ENCODE results near the gene QRFP.

Gene QRFP

DNA sequence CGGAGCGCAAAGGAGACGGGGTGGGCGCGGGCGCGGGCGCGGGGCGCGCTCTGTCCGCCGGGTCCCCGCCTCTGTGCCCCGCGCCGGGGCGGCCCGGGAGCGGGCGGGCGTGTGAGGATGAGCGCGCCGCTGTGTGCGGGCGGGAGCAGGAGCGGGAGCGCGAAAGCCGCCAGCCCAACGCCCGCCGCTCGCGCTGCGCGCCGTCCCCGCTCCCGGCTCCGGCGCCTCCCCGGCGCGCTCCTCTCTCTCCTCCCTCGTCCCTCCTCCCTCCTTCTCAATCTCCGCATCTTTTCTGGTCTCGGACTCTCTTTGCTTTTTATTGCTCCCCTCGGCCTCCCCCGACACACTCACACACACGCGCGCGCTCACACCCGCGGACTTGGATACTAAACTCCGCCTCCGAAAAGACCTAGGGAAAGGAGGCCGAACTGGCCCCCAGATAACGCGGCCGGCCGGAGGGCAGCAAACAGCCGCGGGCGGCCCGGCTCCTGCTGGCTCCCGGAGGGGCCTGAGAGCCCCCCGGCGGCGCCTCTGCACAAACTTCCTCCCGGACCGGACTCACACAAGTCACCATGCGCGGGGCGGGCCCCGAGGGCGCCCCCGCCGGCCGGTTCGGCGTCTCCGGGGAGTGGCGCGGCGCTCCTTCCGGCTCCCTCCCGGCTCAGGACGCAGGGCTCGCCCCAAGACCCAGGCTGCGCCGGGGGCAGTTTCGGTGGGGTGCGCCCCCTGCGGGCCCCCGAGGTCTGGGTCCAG, 42.2 kb upstream of the QRFP start, which contains the start of gene FIBCD1:
FIBCD1 (minus strand) TSS at position 596 of the 753 bp plus-strand sequence. CDS start 640 bp downstream, outside the sequence.
- Histone ChIP-seq H3K9ac (ENCODE audit: low read length in 2 of 2) (no peak within 1 kb of the TSS), H3K27ac (ENCODE audit: low read length) (no peak within 1 kb of the TSS)

DNA sequence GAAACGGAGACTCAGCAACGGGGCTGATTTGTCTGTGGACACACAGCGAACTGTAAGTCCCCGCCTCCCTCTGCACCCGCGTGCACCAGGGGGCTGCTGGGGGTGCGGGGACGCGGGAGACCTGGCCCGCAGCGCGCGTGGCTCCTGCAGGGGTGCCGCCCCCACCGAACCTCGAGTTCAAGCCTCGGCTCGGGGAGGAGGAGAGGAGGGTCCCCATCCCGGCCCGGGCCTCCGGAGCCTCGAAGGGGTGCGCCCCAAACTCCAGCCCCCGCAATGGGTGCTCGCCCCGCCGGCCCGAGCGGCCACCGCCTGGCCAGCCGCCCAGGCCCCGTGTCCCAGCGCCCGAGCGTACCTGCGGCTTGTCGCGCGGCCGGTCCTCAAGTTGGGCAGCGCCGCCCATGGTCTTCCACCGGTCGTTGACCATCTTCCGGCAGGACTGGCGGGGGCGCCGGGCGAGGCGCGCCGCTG, 41.6 kb upstream of the QRFP start:
- no peak overlapping the region for H3K9ac ChIP-seq (ENCODE audit: low read length in 2 of 2)
- H3K36me3 ChIP-seq (ENCODE audit: control insufficient read depth in 2 of 2, insufficient read depth in 2 of 2, low read length in 2 of 2) = no peaks in the 10 kb centered on the region
- H3K27ac ChIP-seq (ENCODE audit: low read length) = no peak overlapping the region
- peaks cover 55 to 76% of the 10 kb centered on the region in 2 donors for H3K27me3 ChIP-seq (ENCODE audit: control insufficient read depth in 1 of 2, insufficient read depth in 2 of 2, low read length in 2 of 2)
- H3K9me3 ChIP-seq (ENCODE audit: control insufficient read depth in 2 of 2, low read length in 2 of 2) = no peaks in the 10 kb centered on the region
- peak overlapping the region in 1 of 2 donors; percentile 62 for H3K4me3 ChIP-seq (ENCODE audit: low read length in 2 of 2)
- peaks cover 29% of the 10 kb centered on the region for H3K4me1 ChIP-seq (ENCODE audit: control insufficient read depth, insufficient read depth, low read length)

More for the DNA sequence above, 42.2 kb upstream of the QRFP start, which contains the start of gene FIBCD1:
- no peaks in the 10 kb centered on the region for H3K36me3 ChIP-seq (ENCODE audit: control insufficient read depth in 2 of 2, insufficient read depth in 2 of 2, low read length in 2 of 2)
- peaks cover 27% of the 10 kb centered on the region for H3K4me1 ChIP-seq (ENCODE audit: control insufficient read depth, insufficient read depth, low read length)
- H3K9me3 ChIP-seq (ENCODE audit: control insufficient read depth in 2 of 2, low read length in 2 of 2) = no peaks in the 10 kb centered on the region
- peaks cover 53 to 74% of the 10 kb centered on the region in 2 donors for H3K27me3 ChIP-seq (ENCODE audit: control insufficient read depth in 1 of 2, insufficient read depth in 2 of 2, low read length in 2 of 2)
- H3K4me3 ChIP-seq (ENCODE audit: low read length in 2 of 2) = peak within 1 kb of the TSS; percentile 40 to 62

DNA sequence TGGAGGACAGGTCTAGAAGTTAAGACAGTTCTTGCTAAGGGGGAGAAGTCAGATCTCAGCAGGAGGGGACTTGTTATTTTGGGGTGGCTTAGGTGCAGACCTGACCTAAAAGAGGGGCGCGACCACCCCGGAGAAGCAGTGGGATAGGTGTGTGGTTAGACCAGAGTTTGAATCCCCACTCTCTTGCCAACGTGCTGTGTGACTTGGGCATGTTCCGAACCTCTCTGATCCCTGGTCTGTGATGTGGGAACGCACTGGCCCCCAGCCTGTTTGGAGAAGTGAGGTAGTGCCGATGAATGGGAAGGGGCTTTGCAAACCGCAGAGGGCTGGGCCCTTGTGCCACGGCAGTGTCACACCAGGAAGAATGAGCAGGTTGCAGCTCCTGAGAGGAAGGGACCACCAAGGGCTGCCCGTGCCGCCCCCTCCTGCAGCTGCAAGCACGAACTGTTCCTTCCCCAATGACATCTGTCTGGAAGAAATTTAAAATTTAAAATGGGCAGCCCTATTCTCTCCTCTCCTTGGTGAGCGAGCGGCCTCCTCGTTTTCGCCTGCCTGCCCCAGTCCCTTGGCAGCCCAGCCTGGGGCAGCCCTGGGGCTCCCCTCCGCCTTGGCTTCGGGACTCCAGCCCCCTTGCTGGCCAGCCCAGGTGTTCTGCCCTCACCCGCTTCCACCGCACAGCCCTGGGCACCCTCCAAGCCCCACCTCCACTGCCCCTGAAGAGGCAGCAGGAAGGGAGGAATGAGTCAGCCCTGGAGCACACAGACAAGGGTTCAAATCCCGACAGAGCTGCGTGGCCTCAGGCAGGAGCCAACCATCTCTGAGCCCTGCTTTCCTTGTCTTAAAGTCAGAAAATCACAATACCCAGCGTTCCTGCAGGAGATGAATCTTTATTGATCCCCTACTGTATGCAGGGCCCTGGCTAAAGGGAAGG, 40.8 kb upstream of the QRFP start:
- Histone ChIP-seq H3K27ac (ENCODE audit: low read length) (no peak overlapping the region), H3K27me3 (ENCODE audit: control insufficient read depth in 1 of 2, insufficient read depth in 2 of 2, low read length in 2 of 2) (peaks cover 58 to 80% of the 10 kb centered on the region in 2 donors), H3K4me1 (ENCODE audit: control insufficient read depth, insufficient read depth, low read length) (peaks cover 37% of the 10 kb centered on the region), H3K9me3 (ENCODE audit: control insufficient read depth in 2 of 2, low read length in 2 of 2) (no peaks in the 10 kb centered on the region), H3K36me3 (ENCODE audit: control insufficient read depth in 2 of 2, insufficient read depth in 2 of 2, low read length in 2 of 2) (no peaks in the 10 kb centered on the region), H3K4me3 (ENCODE audit: low read length in 2 of 2) (no peak overlapping the region), H3K9ac (ENCODE audit: low read length in 2 of 2) (no peak overlapping the region)

DNA sequence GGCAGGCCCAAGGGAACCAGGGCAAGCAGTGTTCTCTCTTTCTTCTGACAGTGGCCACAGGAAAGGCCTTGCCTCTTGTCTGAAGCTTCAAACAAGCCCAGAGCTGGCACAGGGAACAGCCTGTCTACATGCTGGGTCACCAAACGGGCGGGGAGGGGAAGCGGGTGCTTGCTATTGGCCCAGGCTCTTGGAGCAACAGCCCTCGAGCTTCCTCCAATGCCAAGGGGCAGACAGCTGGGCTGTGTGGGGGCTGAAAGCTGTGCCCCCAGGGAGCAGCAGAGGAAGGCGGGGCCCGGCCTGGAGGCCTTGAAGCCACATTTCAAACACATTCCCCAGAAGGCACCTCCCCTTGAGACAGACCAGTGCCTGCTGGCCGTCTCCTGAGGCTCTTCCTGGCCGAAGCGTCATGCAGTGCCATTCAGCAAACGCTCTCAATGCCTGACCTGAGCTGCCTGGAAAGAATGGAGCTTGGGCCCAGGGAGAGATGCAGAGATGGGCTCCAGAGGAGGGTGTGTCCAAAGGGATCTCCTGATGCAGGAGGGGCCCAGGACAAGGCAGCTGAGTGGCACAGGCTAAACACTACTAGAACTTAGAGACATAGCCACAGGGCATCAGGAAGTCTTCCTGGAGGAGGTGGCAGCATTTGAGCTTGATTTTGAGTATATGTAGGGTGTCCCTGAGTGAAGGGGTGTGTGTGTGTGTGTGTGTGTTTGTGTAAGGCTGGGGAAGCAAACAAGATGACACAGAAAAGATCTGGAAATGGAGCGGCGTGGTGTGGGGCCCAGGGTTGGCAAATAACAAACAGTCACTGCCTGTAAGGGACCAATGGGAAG, 39.9 kb upstream of the QRFP start:
- Histone ChIP-seq H3K27ac (ENCODE audit: low read length) (no peak overlapping the region), H3K9ac (ENCODE audit: low read length in 2 of 2) (no peak overlapping the region), H3K9me3 (ENCODE audit: control insufficient read depth in 2 of 2, low read length in 2 of 2) (no peaks in the 10 kb centered on the region), H3K4me3 (ENCODE audit: low read length in 2 of 2) (no peak overlapping the region), H3K36me3 (ENCODE audit: control insufficient read depth in 2 of 2, insufficient read depth in 2 of 2, low read length in 2 of 2) (no peaks in the 10 kb centered on the region), H3K27me3 (ENCODE audit: control insufficient read depth in 1 of 2, insufficient read depth in 2 of 2, low read length in 2 of 2) (peaks cover 57 to 71% of the 10 kb centered on the region in 2 donors), H3K4me1 (ENCODE audit: control insufficient read depth, insufficient read depth, low read length) (peaks cover 37% of the 10 kb centered on the region)

DNA sequence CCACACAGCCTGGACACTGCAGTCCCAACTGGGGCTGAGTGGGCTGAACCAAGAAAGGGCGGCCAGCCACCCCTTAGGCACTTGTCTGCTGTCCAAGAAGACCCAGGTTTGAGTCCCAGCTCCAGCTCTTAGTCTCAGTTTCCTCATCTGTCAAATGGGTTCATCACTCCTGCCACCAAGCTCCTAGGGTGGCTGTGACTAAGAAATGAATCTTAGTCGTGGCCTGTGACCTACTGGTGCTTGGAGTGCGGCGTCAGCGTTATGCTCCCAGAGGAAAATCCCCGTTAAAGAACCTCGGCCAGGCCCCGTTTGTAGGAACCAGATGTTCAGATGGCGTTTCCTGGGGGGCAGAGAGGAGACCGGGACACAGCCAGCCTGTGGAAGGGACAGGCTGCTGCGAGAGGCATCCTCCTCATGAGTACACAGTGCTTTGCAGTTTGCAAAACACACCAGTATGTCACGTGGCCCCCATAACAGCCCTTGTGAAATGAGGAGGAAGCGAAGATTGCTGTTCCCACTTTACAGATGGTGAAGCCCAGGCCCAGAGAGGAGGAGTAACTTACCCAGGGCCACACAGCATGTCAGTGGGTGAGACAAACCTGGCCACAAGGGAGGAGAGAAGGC, 39.1 kb upstream of the QRFP start:
- Histone ChIP-seq H3K36me3 (ENCODE audit: control insufficient read depth in 2 of 2, insufficient read depth in 2 of 2, low read length in 2 of 2) (no peaks in the 10 kb centered on the region), H3K9ac (ENCODE audit: low read length in 2 of 2) (no peak overlapping the region), H3K9me3 (ENCODE audit: control insufficient read depth in 2 of 2, low read length in 2 of 2) (no peaks in the 10 kb centered on the region), H3K4me3 (ENCODE audit: low read length in 2 of 2) (no peak overlapping the region), H3K4me1 (ENCODE audit: control insufficient read depth, insufficient read depth, low read length) (peaks cover 36% of the 10 kb centered on the region), H3K27ac (ENCODE audit: low read length) (no peak overlapping the region), H3K27me3 (ENCODE audit: control insufficient read depth in 1 of 2, insufficient read depth in 2 of 2, low read length in 2 of 2) (peaks cover 52 to 64% of the 10 kb centered on the region in 2 donors)

DNA sequence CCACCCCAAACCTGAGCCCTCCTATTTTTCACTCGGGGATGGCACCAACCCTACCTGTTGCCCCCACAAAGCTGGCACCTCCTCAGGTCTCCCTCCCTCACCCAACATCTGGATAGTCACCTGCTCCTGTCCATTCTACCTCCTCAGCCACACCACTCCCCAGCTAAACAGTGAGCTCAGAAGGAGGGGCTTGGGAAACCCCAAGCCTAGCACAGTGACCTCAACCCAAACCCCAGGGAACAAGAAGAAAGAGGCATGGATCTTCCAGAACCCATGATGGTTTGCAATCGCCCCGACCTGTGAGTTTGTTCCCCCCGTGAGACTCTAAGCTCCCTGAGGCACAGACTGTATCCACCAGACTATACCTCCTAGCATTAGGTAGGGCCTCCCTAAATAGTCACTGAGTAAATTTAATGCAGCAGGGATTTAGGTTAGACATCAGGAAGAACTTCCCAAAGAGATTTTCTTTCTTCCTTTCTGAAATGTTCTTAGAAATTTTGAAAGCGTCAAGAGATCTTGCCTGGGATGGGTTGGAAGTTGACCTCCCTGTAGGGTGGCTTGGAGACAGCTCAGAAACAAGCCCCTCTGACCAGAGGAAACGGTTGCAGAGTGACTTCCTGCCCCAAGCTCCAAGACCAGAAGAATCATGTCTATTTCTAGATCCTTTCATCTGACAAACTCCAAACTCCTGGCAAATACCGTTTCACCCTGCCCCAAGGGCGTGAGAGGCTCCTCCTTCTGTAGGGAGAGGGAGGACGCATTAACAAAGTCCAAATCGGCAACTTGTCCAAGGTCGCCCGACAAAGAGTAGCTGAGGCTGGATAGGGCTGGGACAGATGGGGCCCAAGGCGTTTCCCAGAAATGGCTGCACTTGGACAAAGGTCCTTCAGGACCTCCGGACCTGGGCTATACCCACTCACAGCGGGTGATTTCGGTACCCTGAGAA, 38.4 kb upstream of the QRFP start:
- H3K9me3 ChIP-seq (ENCODE audit: control insufficient read depth in 2 of 2, low read length in 2 of 2) = no peaks in the 10 kb centered on the region
- H3K4me3 ChIP-seq (ENCODE audit: low read length in 2 of 2) = no peak overlapping the region
- no peak overlapping the region for H3K9ac ChIP-seq (ENCODE audit: low read length in 2 of 2)
- no peak overlapping the region for H3K27ac ChIP-seq (ENCODE audit: low read length)
- no peaks in the 10 kb centered on the region for H3K36me3 ChIP-seq (ENCODE audit: control insufficient read depth in 2 of 2, insufficient read depth in 2 of 2, low read length in 2 of 2)
- H3K27me3 ChIP-seq (ENCODE audit: control insufficient read depth in 1 of 2, insufficient read depth in 2 of 2, low read length in 2 of 2) = peaks cover 44 to 56% of the 10 kb centered on the region in 2 donors
- H3K4me1 ChIP-seq (ENCODE audit: control insufficient read depth, insufficient read depth, low read length) = peaks cover 29% of the 10 kb centered on the region

DNA sequence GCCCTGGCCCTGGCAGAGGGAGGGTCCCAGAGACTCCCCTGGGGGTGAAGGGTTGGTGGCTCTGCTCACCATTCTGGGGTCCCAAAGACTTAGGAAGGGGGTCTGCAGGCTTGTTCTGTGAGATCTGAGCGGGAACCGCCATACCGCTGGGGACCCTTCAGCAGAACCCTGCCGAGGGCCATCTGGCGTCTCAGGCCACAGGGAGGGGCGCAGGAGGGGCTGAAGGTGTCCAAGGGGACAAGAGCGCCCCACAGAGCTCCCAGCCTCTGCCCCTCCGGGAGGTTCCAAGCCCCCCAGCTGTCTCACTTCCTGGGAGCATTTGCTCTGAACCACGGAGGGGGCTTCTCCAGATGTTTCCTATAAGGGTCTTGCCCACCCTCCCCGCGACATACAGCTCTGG, 37.6 kb upstream of the QRFP start:
- no peak overlapping the region for H3K9ac ChIP-seq (ENCODE audit: low read length in 2 of 2)
- no peaks in the 10 kb centered on the region for H3K36me3 ChIP-seq (ENCODE audit: control insufficient read depth in 2 of 2, insufficient read depth in 2 of 2, low read length in 2 of 2)
- H3K27me3 ChIP-seq (ENCODE audit: control insufficient read depth in 1 of 2, insufficient read depth in 2 of 2, low read length in 2 of 2) = peaks cover 44 to 50% of the 10 kb centered on the region in 2 donors
- H3K4me1 ChIP-seq (ENCODE audit: control insufficient read depth, insufficient read depth, low read length) = peaks cover 24% of the 10 kb centered on the region
- no peak overlapping the region for H3K27ac ChIP-seq (ENCODE audit: low read length)
- no peaks in the 10 kb centered on the region for H3K9me3 ChIP-seq (ENCODE audit: control insufficient read depth in 2 of 2, low read length in 2 of 2)
- no peak overlapping the region for H3K4me3 ChIP-seq (ENCODE audit: low read length in 2 of 2)

DNA sequence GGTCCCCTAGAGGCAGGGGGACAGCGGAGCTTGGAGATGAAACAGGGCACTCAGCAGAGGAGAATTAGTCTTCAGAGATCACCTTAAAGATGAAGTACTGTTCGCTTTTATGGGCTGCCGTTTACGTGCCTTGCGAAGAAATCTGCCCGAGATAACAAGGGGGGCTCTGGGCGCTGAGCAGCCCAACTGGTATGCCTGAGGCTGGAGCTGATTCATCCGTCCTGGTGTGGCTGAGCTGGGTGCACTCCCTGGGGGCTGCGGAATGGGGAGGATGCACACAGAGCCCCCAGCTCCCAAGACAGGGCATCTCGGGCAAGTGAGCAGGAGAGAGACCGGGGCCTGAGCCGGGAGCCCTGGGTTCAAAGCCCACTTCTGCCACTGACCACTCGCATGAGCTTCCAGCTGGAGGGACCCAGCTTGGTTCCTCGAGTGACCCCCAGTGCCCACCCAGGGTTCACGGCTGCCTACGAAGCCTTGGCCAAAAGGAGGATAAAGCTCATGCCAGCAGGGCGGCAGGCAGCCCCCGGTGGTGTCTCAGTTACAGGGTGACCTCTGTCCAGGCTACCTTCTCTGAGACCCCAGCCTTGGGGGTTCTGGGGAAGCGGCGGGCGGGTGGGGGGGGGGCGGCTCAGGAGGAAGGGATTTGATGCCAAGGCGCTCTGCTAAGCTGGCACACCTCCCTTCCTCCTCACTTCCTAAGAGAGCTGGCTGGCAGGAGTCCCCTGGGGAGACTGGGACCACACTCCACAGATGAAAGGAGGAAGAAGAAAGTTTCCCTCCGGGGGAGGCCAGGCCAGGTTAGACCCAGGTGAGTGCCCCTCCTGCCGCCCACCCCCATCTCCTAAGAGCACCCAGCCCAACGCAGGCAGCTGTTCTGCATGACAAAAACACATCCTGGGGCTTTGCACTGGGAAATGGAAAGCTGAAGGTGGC, 36.8 kb upstream of the QRFP start:
- H3K9ac ChIP-seq (ENCODE audit: low read length in 2 of 2) = no peak overlapping the region
- H3K4me1 ChIP-seq (ENCODE audit: control insufficient read depth, insufficient read depth, low read length) = peaks cover 16% of the 10 kb centered on the region
- no peaks in the 10 kb centered on the region for H3K36me3 ChIP-seq (ENCODE audit: control insufficient read depth in 2 of 2, insufficient read depth in 2 of 2, low read length in 2 of 2)
- no peaks in the 10 kb centered on the region for H3K9me3 ChIP-seq (ENCODE audit: control insufficient read depth in 2 of 2, low read length in 2 of 2)
- H3K27me3 ChIP-seq (ENCODE audit: control insufficient read depth in 1 of 2, insufficient read depth in 2 of 2, low read length in 2 of 2) = peaks cover 43 to 44% of the 10 kb centered on the region in 2 donors
- no peak overlapping the region for H3K27ac ChIP-seq (ENCODE audit: low read length)
- peak overlapping the region in 1 of 2 donors; percentile 16 for H3K4me3 ChIP-seq (ENCODE audit: low read length in 2 of 2)
